ENCODE results near the gene SLC16A2.

SLC16A2 gene

GRCh38 chrX:74449937-74450330 lies 28.6 kb downstream of the SLC16A2 start:
- no peak overlapping the region for H3K4me3 ChIP-seq (ENCODE audit: low read depth, low read length)
- CTCF ChIA-PET, result interaction anchor here (1.9 kb wide), 1 partner anchor 67 kb away, joined by 6 read pairs; no protein-coding TSS in a partner anchor
- H3K27ac ChIP-seq (ENCODE audit: extremely low read depth, low read depth, low read length), result no peak overlapping the region
- no peaks in the 10 kb centered on the region for H3K36me3 ChIP-seq (ENCODE audit: control insufficient read depth in 2 of 2, insufficient read depth in 1 of 2, low read length in 2 of 2)
- POLR2A ChIA-PET, result interaction anchor here (1.3 kb wide), 1 partner anchor 29 kb away, joined by 5 read pairs; the partner anchor contains the start of gene SLC16A2
- H3K4me1 ChIP-seq (ENCODE audit: control insufficient read depth, insufficient read depth, low read length), result peaks cover 7% of the 10 kb centered on the region; the same call in 1 of the 2 replicates
- no peaks in the 10 kb centered on the region for H3K9me3 ChIP-seq (ENCODE audit: control insufficient read depth, insufficient read depth, low read depth, low read length)
- TF ChIP-seq YY1 (tag by site-specific recombination; IDR thresholded peaks at IDR 0.05) (no peak), ZNF114 (tag by site-specific recombination; IDR thresholded peaks at IDR 0.05) (no peak), ZNF792 (tag by site-specific recombination; IDR thresholded peaks at IDR 0.05) (no peak), ZNF664 (tag by site-specific recombination; IDR thresholded peaks at IDR 0.05) (peak; percentile 51; the same call in 1 of the 2 replicates), ZNF132 (tag by site-specific recombination; IDR thresholded peaks at IDR 0.05; ENCODE audit: borderline replicate concordance) (no peak)
- TF ChIP-seq, protein P1, sequence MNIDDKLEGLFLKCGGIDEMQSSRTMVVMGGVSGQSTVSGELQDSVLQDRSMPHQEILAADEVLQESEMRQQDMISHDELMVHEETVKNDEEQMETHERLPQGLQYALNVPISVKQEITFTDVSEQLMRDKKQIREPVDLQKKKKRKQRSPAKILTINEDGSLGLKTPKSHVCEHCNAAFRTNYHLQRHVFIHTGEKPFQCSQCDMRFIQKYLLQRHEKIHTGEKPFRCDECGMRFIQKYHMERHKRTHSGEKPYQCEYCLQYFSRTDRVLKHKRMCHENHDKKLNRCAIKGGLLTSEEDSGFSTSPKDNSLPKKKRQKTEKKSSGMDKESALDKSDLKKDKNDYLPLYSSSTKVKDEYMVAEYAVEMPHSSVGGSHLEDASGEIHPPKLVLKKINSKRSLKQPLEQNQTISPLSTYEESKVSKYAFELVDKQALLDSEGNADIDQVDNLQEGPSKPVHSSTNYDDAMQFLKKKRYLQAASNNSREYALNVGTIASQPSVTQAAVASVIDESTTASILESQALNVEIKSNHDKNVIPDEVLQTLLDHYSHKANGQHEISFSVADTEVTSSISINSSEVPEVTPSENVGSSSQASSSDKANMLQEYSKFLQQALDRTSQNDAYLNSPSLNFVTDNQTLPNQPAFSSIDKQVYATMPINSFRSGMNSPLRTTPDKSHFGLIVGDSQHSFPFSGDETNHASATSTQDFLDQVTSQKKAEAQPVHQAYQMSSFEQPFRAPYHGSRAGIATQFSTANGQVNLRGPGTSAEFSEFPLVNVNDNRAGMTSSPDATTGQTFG (tag by site-specific recombination; IDR thresholded peaks at IDR 0.05; ENCODE audit: borderline replicate concordance), result no peak

GRCh38 chrX:74450803-74451449 lies 29.6 kb downstream of the SLC16A2 start:
- POLR2A ChIA-PET, result interaction anchor here (1.3 kb wide), 1 partner anchor 30 kb away, joined by 5 read pairs; the partner anchor contains the start of gene SLC16A2
- TF ChIP-seq SP2 (tag by site-specific recombination; IDR thresholded peaks at IDR 0.05), result no peak
- no peak for TF ChIP-seq ZBTB7A (tag by site-specific recombination; IDR thresholded peaks at IDR 0.05; ENCODE audit: low read depth)
- no peak for TF ChIP-seq ZNF776 (tag by site-specific recombination; IDR thresholded peaks at IDR 0.05; ENCODE audit: borderline replicate concordance)
- TF ChIP-seq ZNF311 (tag by site-specific recombination; IDR thresholded peaks at IDR 0.05; ENCODE audit: borderline replicate concordance), result no peak
- TF ChIP-seq ZNF530 (tag by site-specific recombination; IDR thresholded peaks at IDR 0.05; ENCODE audit: low read depth), result no peak
- no peak for TF ChIP-seq ZNF777 (tag by site-specific recombination; IDR thresholded peaks at IDR 0.05; ENCODE audit: borderline replicate concordance)
- TF ChIP-seq, protein P2, sequence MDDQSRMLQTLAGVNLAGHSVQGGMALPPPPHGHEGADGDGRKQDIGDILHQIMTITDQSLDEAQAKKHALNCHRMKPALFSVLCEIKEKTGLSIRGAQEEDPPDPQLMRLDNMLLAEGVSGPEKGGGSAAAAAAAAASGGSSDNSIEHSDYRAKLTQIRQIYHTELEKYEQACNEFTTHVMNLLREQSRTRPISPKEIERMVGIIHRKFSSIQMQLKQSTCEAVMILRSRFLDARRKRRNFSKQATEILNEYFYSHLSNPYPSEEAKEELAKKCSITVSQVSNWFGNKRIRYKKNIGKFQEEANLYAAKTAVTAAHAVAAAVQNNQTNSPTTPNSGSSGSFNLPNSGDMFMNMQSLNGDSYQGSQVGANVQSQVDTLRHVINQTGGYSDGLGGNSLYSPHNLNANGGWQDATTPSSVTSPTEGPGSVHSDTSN (CRISPR knock-in tag; IDR thresholded peaks at IDR 0.05), result no peak
- TF ChIP-seq ZNF785 (tag by site-specific recombination; IDR thresholded peaks at IDR 0.05), result no peak
- TF ChIP-seq, protein P3, sequence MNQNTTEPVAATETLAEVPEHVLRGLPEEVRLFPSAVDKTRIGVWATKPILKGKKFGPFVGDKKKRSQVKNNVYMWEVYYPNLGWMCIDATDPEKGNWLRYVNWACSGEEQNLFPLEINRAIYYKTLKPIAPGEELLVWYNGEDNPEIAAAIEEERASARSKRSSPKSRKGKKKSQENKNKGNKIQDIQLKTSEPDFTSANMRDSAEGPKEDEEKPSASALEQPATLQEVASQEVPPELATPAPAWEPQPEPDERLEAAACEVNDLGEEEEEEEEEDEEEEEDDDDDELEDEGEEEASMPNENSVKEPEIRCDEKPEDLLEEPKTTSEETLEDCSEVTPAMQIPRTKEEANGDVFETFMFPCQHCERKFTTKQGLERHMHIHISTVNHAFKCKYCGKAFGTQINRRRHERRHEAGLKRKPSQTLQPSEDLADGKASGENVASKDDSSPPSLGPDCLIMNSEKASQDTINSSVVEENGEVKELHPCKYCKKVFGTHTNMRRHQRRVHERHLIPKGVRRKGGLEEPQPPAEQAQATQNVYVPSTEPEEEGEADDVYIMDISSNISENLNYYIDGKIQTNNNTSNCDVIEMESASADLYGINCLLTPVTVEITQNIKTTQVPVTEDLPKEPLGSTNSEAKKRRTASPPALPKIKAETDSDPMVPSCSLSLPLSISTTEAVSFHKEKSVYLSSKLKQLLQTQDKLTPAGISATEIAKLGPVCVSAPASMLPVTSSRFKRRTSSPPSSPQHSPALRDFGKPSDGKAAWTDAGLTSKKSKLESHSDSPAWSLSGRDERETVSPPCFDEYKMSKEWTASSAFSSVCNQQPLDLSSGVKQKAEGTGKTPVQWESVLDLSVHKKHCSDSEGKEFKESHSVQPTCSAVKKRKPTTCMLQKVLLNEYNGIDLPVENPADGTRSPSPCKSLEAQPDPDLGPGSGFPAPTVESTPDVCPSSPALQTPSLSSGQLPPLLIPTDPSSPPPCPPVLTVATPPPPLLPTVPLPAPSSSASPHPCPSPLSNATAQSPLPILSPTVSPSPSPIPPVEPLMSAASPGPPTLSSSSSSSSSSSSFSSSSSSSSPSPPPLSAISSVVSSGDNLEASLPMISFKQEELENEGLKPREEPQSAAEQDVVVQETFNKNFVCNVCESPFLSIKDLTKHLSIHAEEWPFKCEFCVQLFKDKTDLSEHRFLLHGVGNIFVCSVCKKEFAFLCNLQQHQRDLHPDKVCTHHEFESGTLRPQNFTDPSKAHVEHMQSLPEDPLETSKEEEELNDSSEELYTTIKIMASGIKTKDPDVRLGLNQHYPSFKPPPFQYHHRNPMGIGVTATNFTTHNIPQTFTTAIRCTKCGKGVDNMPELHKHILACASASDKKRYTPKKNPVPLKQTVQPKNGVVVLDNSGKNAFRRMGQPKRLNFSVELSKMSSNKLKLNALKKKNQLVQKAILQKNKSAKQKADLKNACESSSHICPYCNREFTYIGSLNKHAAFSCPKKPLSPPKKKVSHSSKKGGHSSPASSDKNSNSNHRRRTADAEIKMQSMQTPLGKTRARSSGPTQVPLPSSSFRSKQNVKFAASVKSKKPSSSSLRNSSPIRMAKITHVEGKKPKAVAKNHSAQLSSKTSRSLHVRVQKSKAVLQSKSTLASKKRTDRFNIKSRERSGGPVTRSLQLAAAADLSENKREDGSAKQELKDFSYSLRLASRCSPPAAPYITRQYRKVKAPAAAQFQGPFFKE (tag by site-specific recombination; IDR thresholded peaks at IDR 0.05; ENCODE audit: borderline replicate concordance), result no peak
- TF ChIP-seq ZNF223 (tag by site-specific recombination; IDR thresholded peaks at IDR 0.05), result no peak
- TF ChIP-seq, protein P4, sequence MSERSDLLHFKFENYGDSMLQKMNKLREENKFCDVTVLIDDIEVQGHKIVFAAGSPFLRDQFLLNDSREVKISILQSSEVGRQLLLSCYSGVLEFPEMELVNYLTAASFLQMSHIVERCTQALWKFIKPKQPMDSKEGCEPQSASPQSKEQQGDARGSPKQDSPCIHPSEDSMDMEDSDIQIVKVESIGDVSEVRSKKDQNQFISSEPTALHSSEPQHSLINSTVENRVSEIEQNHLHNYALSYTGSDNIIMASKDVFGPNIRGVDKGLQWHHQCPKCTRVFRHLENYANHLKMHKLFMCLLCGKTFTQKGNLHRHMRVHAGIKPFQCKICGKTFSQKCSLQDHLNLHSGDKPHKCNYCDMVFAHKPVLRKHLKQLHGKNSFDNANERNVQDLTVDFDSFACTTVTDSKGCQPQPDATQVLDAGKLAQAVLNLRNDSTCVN (tag by site-specific recombination; optimal IDR thresholded peaks at IDR 0.05), result no peak
- TF ChIP-seq ZNF626 (tag by site-specific recombination; IDR thresholded peaks at IDR 0.05), result no peak
- no peak for TF ChIP-seq ZNF26 (tag by site-specific recombination; IDR thresholded peaks at IDR 0.05)
- no peak for TF ChIP-seq YY1 (tag by site-specific recombination; IDR thresholded peaks at IDR 0.05)
- no peak for TF ChIP-seq SP7 (tag by site-specific recombination; IDR thresholded peaks at IDR 0.05)

More at GRCh38 chrX:74450803-74451449, 29.6 kb downstream of the SLC16A2 start:
- H3K27ac ChIP-seq (ENCODE audit: extremely low read depth, low read depth, low read length), result no peak overlapping the region
- no peaks in the 10 kb centered on the region for H3K9me3 ChIP-seq (ENCODE audit: control insufficient read depth, insufficient read depth, low read depth, low read length)
- CTCF ChIA-PET, result no interaction called here
- no peaks in the 10 kb centered on the region for H3K36me3 ChIP-seq (ENCODE audit: control insufficient read depth in 2 of 2, insufficient read depth in 1 of 2, low read length in 2 of 2)
- peaks cover 7% of the 10 kb centered on the region; the same call in 1 of the 2 replicates for H3K4me1 ChIP-seq (ENCODE audit: control insufficient read depth, insufficient read depth, low read length)
- H3K4me3 ChIP-seq (ENCODE audit: low read depth, low read length), result no peak overlapping the region

Data from HEK293 (cell line).